NCI-H2227 (cell line): ENCODE measurements around the gene NNMT.

Experiments used
- DNase-seq: peaks from one replicate; lab custom pipeline; 2025; ENCODE audit not compliant: unreplicated experiment; lab: John Stamatoyannopoulos, UW

Gene NNMT

GRCh38 chr11:114344494-114344893, 48.3 kb downstream of the NNMT start:
- DNase-seq = no peak

GRCh38 chr11:114345575-114346222, 49.5 kb downstream of the NNMT start:
- no peak for DNase-seq

DNA sequence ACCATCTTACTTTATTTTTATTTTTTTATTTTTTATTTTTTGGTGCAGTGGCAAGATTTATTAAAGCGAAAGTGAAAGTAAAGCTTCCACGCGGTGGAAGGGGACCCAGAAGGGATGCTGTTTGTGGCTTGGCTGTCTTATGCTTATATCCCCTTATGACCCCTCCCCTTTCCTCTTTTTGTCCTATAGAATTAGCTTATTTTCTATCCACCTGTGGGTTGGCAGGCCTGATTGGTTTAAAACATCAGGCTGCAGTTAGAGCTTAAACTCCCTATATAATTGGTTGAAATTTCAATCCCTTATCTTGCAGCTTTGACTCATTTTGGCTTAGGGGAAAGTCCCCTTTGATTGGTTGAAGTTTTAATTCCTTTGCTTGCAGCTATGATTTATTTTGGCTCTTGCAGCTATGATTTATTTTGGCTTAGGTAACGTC, 50.5 kb downstream of the NNMT start:
- peak; percentile 4 for DNase-seq

DNA sequence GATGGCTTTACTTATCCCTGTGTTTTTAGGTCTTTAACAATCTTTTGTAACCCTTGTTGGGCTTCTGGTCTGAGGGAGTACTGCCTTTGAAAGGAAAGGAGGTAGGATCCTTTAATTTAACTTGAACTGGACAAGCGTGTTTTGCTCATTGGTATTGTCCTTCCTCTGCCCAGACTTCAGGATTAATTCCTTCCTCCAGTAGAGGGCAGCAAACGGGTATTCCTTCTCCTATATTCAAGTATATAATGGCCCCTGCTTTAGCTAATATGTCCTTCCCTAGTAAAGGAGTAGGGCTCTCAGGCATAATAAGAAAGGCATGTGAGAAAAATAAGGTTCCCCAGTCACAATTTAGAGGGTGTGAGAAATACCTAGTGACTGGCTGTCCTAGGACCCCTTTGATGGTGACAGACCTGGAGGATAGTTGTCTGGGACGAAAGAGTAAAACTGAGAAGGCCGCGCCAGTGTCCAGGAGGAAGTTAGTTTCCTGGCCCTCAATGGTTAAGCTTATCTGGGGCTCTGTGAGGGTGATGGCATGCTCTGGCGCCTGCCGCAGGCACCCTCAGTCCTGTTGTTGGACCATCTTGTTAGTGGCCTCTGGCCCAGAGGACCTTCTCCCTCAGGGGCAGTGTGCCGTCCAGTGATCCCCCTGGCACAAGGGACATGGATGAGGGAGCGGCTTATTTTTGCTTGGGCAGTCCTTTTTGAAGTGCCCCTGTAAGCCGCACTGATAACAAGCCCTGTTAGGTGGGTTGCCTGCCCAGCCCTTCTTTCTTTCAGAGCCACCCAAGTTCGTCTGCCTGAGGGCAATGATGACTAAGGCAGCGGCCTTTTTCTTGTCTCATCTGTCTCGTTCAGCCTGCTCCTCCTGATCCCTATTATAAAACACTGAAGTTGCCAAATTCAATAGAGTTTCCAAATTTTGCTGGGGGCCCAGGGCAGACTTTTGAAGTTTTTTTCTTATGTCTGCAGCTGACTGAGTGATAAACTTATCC, 52.3 kb downstream of the NNMT start:
- peak; percentile 35 for DNase-seq

GRCh38 chr11:114350022-114350421, 53.8 kb downstream of the NNMT start:
- DNase-seq = no peak

DNA sequence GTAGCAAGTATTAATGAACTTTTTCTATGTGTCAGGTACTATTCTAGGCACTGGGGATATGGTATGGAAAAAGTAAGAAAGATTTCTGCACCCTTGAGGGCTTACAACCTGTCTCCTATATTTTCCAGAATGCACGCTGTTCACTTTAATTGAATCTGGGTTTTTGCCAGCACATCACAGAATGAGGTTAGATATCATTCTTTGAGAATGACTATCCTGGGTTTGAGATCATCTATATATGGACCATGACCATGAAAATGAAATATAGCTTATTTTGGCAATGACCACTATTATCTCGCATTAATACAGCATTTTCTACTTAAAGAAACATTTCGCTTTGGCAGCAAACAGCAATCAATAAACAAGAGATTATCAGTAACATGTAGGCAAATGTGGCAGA, 57.2 kb downstream of the NNMT start:
- DNase-seq = no peak

DNA sequence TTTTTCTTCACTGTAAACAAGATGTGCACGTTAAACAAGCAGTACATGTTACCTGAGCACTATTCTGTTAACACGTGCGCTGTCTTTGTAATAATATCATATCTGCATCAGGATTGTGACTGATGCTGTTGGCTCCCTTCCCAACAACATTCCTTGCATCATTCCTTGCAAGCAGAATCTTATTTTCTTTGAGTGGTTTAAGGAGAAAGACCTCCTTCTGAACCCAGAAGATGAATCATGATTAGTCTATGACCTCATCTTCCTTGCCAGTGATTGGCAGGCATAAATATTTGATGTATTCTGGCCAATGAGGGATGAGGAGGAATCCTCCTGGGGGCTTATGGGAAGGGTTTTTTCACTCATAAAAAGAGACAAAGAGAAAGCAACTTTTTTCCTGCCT, 57.9 kb downstream of the NNMT start:
- no peak for DNase-seq

GRCh38 chr11:114358716-114359115, 62.5 kb downstream of the NNMT start:
- DNase-seq = no peak

GRCh38 chr11:114359342-114359741, 63.1 kb downstream of the NNMT start:
- no peak for DNase-seq

GRCh38 chr11:114362326-114362725, 66.1 kb downstream of the NNMT start:
- no peak for DNase-seq

DNA sequence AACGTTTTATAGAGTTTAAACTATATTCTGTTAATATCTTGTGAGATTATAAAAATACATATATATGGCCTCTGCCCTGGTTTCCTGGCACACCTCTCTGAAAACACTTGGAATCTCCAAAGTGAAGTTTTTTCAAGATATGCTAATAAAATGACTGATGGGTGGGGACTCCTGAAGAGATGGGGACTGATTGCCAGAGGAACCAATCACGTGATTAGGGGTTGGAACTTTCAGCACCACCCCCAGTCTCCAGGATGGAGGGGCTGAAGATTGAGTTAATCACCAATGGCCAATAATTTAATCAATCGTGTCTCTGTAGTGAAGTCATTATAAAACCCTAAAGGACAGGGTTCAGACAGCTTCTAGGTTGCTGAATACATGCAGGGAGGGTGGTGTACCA, 66.8 kb downstream of the NNMT start:
- no peak for DNase-seq
